MM.1S (cell line): ENCODE data around the gene ARPP21.

Experiments used
- DNase-seq: peaks from one replicate; pipeline ENCODE4 v3.0.0-alpha.2; 2015
- H2AFZ ChIP-seq: fragments of 300-600 bp; sonication (generic); 2 replicates; pipeline ENCODE4 v1.6.0; 2016; ENCODE audit warnings: antibody characterized with exemption, low read length
- H3F3A ChIP-seq: fragments of 300-600 bp; sonication (generic); 2 replicates; pipeline ENCODE4 v1.6.1; 2016; ENCODE audit warnings: mild to moderate bottlenecking, antibody characterized with exemption, low read length, moderate library complexity, mixed read lengths; ENCODE audit not compliant: insufficient read depth
- H3K27ac ChIP-seq: fragments of 300-600 bp; sonication (generic); 2 replicates; pipeline ENCODE4 v1.5.1; 2016; ENCODE audit warnings: mild to moderate bottlenecking, low read length
- H3K27me3 ChIP-seq: fragments of 300-600 bp; sonication (generic); replicated peaks from 2 replicates; pipeline ENCODE4 v1.6.0; 2016; ENCODE audit warnings: low read length; ENCODE audit not compliant: insufficient read depth
- H3K36me3 ChIP-seq: fragments of 300-600 bp; sonication (generic); replicated peaks from 2 replicates; pipeline ENCODE4 v1.6.1; 2016; ENCODE audit warnings: mild to moderate bottlenecking, low read length, mixed read lengths; ENCODE audit not compliant: insufficient read depth
- H3K4me1 ChIP-seq: fragments of 300-600 bp; sonication (generic); 2 replicates; pipeline ENCODE4 v1.6.1; 2016; ENCODE audit warnings: low read length, mixed read lengths
- H3K4me2 ChIP-seq: fragments of 300-600 bp; sonication (generic); 2 replicates; pipeline ENCODE4 v1.6.0; 2016; ENCODE audit warnings: low read depth, low read length
- H3K4me3 ChIP-seq: fragments of 300-600 bp; sonication (generic); 2 replicates; pipeline ENCODE4 v1.5.1; 2016; ENCODE audit warnings: low read length, mixed read lengths
- H3K79me2 ChIP-seq: fragments of 300-600 bp; sonication (generic); 2 replicates; pipeline ENCODE4 v1.6.1; 2016; ENCODE audit warnings: mixed run types, low read length, mixed read lengths
- H3K9ac ChIP-seq: fragments of 300-600 bp; sonication (generic); 2 replicates; pipeline ENCODE4 v1.6.1; 2016; ENCODE audit warnings: low read length, mixed read lengths
- H3K9me2 ChIP-seq: fragments of 300-600 bp; sonication (generic); replicated peaks from 2 replicates; pipeline ENCODE4 v1.6.1; 2016; ENCODE audit warnings: mild to moderate bottlenecking, low read length, mixed read lengths; ENCODE audit not compliant: insufficient read depth
- H3K9me3 ChIP-seq: fragments of 300-600 bp; sonication (generic); replicated peaks from 2 replicates; pipeline ENCODE4 v1.6.1; 2016; ENCODE audit warnings: mild to moderate bottlenecking, low read length, mixed read lengths; ENCODE audit not compliant: insufficient read depth
- H4K20me1 ChIP-seq: fragments of 300-600 bp; sonication (generic); 2 replicates; pipeline ENCODE4 v1.6.1; 2016; ENCODE audit warnings: mild to moderate bottlenecking, low read length, moderate library complexity, mixed read lengths; ENCODE audit not compliant: insufficient read depth
- CTCF ChIP-seq: fragments of 300-600 bp; sonication (generic); IDR thresholded peaks from 2 replicates; pipeline ENCODE4 v1.5.1; 2016; ENCODE audit warnings: antibody characterized with exemption, low read length, mixed read lengths
- EZH2 ChIP-seq: fragments of 300-600 bp; sonication (generic); optimal IDR thresholded peaks from 2 replicates; pipeline ENCODE3; 2017; ENCODE audit warnings: low read depth, mild to moderate bottlenecking, antibody characterized with exemption, low read length, mixed read lengths
- EZH2phosphoT487 ChIP-seq: fragments of 300-600 bp; sonication (generic); IDR thresholded peaks from 2 replicates; pipeline ENCODE4 v1.6.1; 2018; ENCODE audit warnings: antibody characterized with exemption, low read length

ARPP21 gene

GRCh38 chr3:35718921-35719320 lies 79.6 kb downstream of the ARPP21 start:
- Histone ChIP-seq H3K27ac (no peak overlapping the region), H3K4me3 (no peak overlapping the region), H2AFZ (no peak overlapping the region), H3K9me3 (no peaks in the 10 kb centered on the region), H3K4me2 (no peak overlapping the region), H3K4me1 (no peaks in the 10 kb centered on the region), H4K20me1 (no peaks in the 10 kb centered on the region), H3F3A (no peaks in the 10 kb centered on the region), H3K36me3 (no peaks in the 10 kb centered on the region), H3K9me2 (no peaks in the 10 kb centered on the region), H3K9ac (no peak overlapping the region), H3K27me3 (no peaks in the 10 kb centered on the region), H3K79me2 (no peaks in the 10 kb centered on the region)
- no peak for DNase-seq
- TF ChIP-seq CTCF = no peak
- TF ChIP-seq EZH2phosphoT487 = no peak
- no peak for TF ChIP-seq EZH2

- H3K79me2 ChIP-seq = no peaks in the 10 kb centered on the region
- no peak overlapping the region for H3K9ac ChIP-seq
- no peaks in the 10 kb centered on the region for H3K9me2 ChIP-seq
- H2AFZ ChIP-seq = no peak overlapping the region
- H3K27ac ChIP-seq = no peak overlapping the region
- no peak for TF ChIP-seq EZH2phosphoT487
- no peak for TF ChIP-seq EZH2
- TF ChIP-seq CTCF = no peak
- H3K4me3 ChIP-seq = no peak overlapping the region
- no peaks in the 10 kb centered on the region for H3K27me3 ChIP-seq
- H3K36me3 ChIP-seq = no peaks in the 10 kb centered on the region
- no peaks in the 10 kb centered on the region for H3K9me3 ChIP-seq
- no peaks in the 10 kb centered on the region for H3K4me1 ChIP-seq
- H3K4me2 ChIP-seq = no peak overlapping the region
- no peaks in the 10 kb centered on the region for H3F3A ChIP-seq
- no peaks in the 10 kb centered on the region for H4K20me1 ChIP-seq
- DNase-seq = no peak
Measured at GRCh38 chr3:35721628-35722027, 82.3 kb downstream of the ARPP21 start.

- Histone ChIP-seq H3F3A (no peaks in the 10 kb centered on the region), H3K4me2 (no peak overlapping the region), H3K27ac (no peak overlapping the region), H3K4me3 (no peak overlapping the region), H3K9me2 (no peaks in the 10 kb centered on the region), H3K79me2 (no peaks in the 10 kb centered on the region), H3K9ac (no peak overlapping the region), H2AFZ (no peak overlapping the region), H3K9me3 (no peaks in the 10 kb centered on the region), H3K4me1 (no peaks in the 10 kb centered on the region), H3K36me3 (no peaks in the 10 kb centered on the region), H4K20me1 (no peaks in the 10 kb centered on the region), H3K27me3 (no peaks in the 10 kb centered on the region)
- no peak for TF ChIP-seq EZH2
- TF ChIP-seq EZH2phosphoT487 = no peak
- no peak for DNase-seq
Measured at GRCh38 chr3:35722902-35723301, 83.6 kb downstream of the ARPP21 start.

GRCh38 chr3:35723480-35724097 lies 84.3 kb downstream of the ARPP21 start:
- Histone ChIP-seq H3K36me3 (no peaks in the 10 kb centered on the region), H3F3A (no peaks in the 10 kb centered on the region), H3K4me2 (no peak overlapping the region), H3K9ac (no peak overlapping the region), H3K4me3 (no peak overlapping the region), H3K27me3 (no peaks in the 10 kb centered on the region), H2AFZ (no peak overlapping the region), H3K79me2 (no peaks in the 10 kb centered on the region), H3K27ac (no peak overlapping the region), H4K20me1 (no peaks in the 10 kb centered on the region), H3K4me1 (no peaks in the 10 kb centered on the region), H3K9me3 (no peaks in the 10 kb centered on the region), H3K9me2 (no peaks in the 10 kb centered on the region)
- TF ChIP-seq EZH2 = no peak
- no peak for TF ChIP-seq EZH2phosphoT487
- TF ChIP-seq CTCF = no peak
- no peak for DNase-seq
